ENCODE measurements around the gene GPR78. TPM values are rescaled to one million over a fixed set of nuclear protein-coding genes. Genes with fewer than 3 reads are reported as not detected.

Gene GPR78
- total RNA-seq, 1 donor from 2014 or later = 0.16 TPM

GRCh38 chr4:8570201-8570600, 10.0 kb upstream of the GPR78 start:
- H3K27ac ChIP-seq (ENCODE audit: low read depth, low read length) = no peak overlapping the region
- H3K4me3 Mint-ChIP-seq (ENCODE audit: unreplicated experiment) = no peak overlapping the region
- DNase-seq (ENCODE audit: low read depth) = no peak
- no peaks in the 10 kb centered on the region for H3K79me2 ChIP-seq (ENCODE audit: insufficient read depth, low read length)
- no peak for TF ChIP-seq CTCF (IDR thresholded peaks at IDR 0.05; ENCODE audit: insufficient read depth, low read depth, low read length)
- TF ChIP-seq EZH2 (IDR thresholded peaks at IDR 0.05; ENCODE audit: insufficient read depth, low read length) = no peak
- no peak overlapping the region for H3K9ac ChIP-seq (ENCODE audit: low read length)
- peaks cover 10% of the 10 kb centered on the region for H3K27me3 Mint-ChIP-seq (ENCODE audit: low read depth, unreplicated experiment)
- no peak overlapping the region for H3K27ac Mint-ChIP-seq (ENCODE audit: unreplicated experiment)
- no peak for FAIRE-seq
- no peaks in the 10 kb centered on the region for H4K20me1 ChIP-seq (ENCODE audit: insufficient read depth, low read length)
- peaks cover 11% of the 10 kb centered on the region for H3K4me1 Mint-ChIP-seq (ENCODE audit: low read depth, unreplicated experiment)
- H3K4me2 ChIP-seq (ENCODE audit: low read length) = no peak overlapping the region
- no peaks in the 10 kb centered on the region for H3K36me3 Mint-ChIP-seq (ENCODE audit: low read depth, unreplicated experiment)
- no peaks in the 10 kb centered on the region for H3K36me3 ChIP-seq (ENCODE audit: insufficient read depth, low read length)
- H3K9me3 ChIP-seq (ENCODE audit: insufficient read depth, low read depth, low read length) = no peaks in the 10 kb centered on the region
- no peak overlapping the region for H3K4me3 ChIP-seq (ENCODE audit: insufficient read depth, low read depth, low read length)
- no peaks in the 10 kb centered on the region for H3K4me1 ChIP-seq (ENCODE audit: insufficient read depth, low read length)
- peaks cover 9% of the 10 kb centered on the region for H3K27me3 ChIP-seq (ENCODE audit: insufficient read depth, low read length)
- no peak overlapping the region for H2AFZ ChIP-seq (ENCODE audit: low read depth, low read length)
- H3K9me3 Mint-ChIP-seq (ENCODE audit: unreplicated experiment) = no peaks in the 10 kb centered on the region

- Mint-ChIP-seq H3K27me3 (ENCODE audit: low read depth, unreplicated experiment) (peaks cover 22% of the 10 kb centered on the region), H3K27ac (ENCODE audit: unreplicated experiment) (no peak overlapping the region), H3K4me1 (ENCODE audit: low read depth, unreplicated experiment) (peaks cover 11% of the 10 kb centered on the region), H3K4me3 (ENCODE audit: unreplicated experiment) (no peak overlapping the region), H3K9me3 (ENCODE audit: unreplicated experiment) (no peaks in the 10 kb centered on the region), H3K36me3 (ENCODE audit: low read depth, unreplicated experiment) (peaks cover 1% of the 10 kb centered on the region)
- Histone ChIP-seq H3K4me1 (ENCODE audit: insufficient read depth, low read length) (no peaks in the 10 kb centered on the region), H2AFZ (ENCODE audit: low read depth, low read length) (no peak overlapping the region), H3K4me3 (ENCODE audit: insufficient read depth, low read depth, low read length) (no peak overlapping the region), H4K20me1 (ENCODE audit: insufficient read depth, low read length) (no peaks in the 10 kb centered on the region), H3K27ac (ENCODE audit: low read depth, low read length) (no peak overlapping the region), H3K9ac (ENCODE audit: low read length) (no peak overlapping the region), H3K36me3 (ENCODE audit: insufficient read depth, low read length) (no peaks in the 10 kb centered on the region), H3K4me2 (ENCODE audit: low read length) (no peak overlapping the region), H3K27me3 (ENCODE audit: insufficient read depth, low read length) (peaks cover 14% of the 10 kb centered on the region), H3K79me2 (ENCODE audit: insufficient read depth, low read length) (no peaks in the 10 kb centered on the region), H3K9me3 (ENCODE audit: insufficient read depth, low read depth, low read length) (no peaks in the 10 kb centered on the region)
- FAIRE-seq = no peak
- no peak for TF ChIP-seq EZH2 (IDR thresholded peaks at IDR 0.05; ENCODE audit: insufficient read depth, low read length)
- TF ChIP-seq CTCF (IDR thresholded peaks at IDR 0.05; ENCODE audit: insufficient read depth, low read depth, low read length) = no peak
- DNase-seq (ENCODE audit: low read depth) = no peak
Measured at GRCh38 chr4:8571702-8572685, 8.2 kb upstream of the GPR78 start.

DNA sequence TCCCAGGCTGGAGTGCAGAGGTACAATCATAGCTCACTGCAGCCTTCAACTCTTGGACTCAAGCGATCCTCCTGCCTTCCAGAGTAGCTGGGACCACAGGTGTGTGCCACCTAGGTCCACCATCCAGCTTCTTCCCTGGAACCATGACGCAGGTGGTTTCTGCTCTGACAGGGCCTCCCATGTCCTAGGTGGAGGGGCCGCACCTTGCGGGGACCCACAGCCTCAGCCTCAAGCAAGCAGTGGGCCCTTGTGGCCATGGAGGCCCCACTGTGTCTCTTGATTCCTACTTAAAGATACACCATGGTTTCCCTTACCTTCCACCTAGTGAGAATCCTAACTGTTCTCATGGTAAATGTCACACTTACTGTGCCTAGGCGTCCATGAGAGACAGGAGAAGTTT, 6.9 kb upstream of the GPR78 start:
- Histone ChIP-seq H3K36me3 (ENCODE audit: insufficient read depth, low read length) (no peaks in the 10 kb centered on the region), H2AFZ (ENCODE audit: low read depth, low read length) (no peak overlapping the region), H3K27ac (ENCODE audit: low read depth, low read length) (no peak overlapping the region), H3K79me2 (ENCODE audit: insufficient read depth, low read length) (no peaks in the 10 kb centered on the region), H3K9ac (ENCODE audit: low read length) (no peak overlapping the region), H3K4me3 (ENCODE audit: insufficient read depth, low read depth, low read length) (no peak overlapping the region), H4K20me1 (ENCODE audit: insufficient read depth, low read length) (no peaks in the 10 kb centered on the region), H3K4me2 (ENCODE audit: low read length) (no peak overlapping the region), H3K4me1 (ENCODE audit: insufficient read depth, low read length) (no peaks in the 10 kb centered on the region), H3K27me3 (ENCODE audit: insufficient read depth, low read length) (peaks cover 24% of the 10 kb centered on the region), H3K9me3 (ENCODE audit: insufficient read depth, low read depth, low read length) (no peaks in the 10 kb centered on the region)
- Mint-ChIP-seq H3K9me3 (ENCODE audit: unreplicated experiment) (no peaks in the 10 kb centered on the region), H3K27me3 (ENCODE audit: low read depth, unreplicated experiment) (peaks cover 32% of the 10 kb centered on the region), H3K4me3 (ENCODE audit: unreplicated experiment) (no peak overlapping the region), H3K27ac (ENCODE audit: unreplicated experiment) (no peak overlapping the region), H3K4me1 (ENCODE audit: low read depth, unreplicated experiment) (peaks cover 5% of the 10 kb centered on the region), H3K36me3 (ENCODE audit: low read depth, unreplicated experiment) (peaks cover 1% of the 10 kb centered on the region)
- DNase-seq (ENCODE audit: low read depth) (no peak), FAIRE-seq (no peak)
- no peak for TF ChIP-seq CTCF (IDR thresholded peaks at IDR 0.05; ENCODE audit: insufficient read depth, low read depth, low read length)
- no peak for TF ChIP-seq EZH2 (IDR thresholded peaks at IDR 0.05; ENCODE audit: insufficient read depth, low read length)
